A549 (cell line): ENCODE data around the gene MEGF10.

Experiments
- CBX2 ChIP-seq: fragments of 200-600 bp; sonication (generic); IDR thresholded peaks from 2 replicates; pipeline ENCODE4 v1.6.1; 2016; ENCODE audit warnings: low read depth, mild to moderate bottlenecking, borderline replicate concordance
- CTCF ChIP-seq: fragments of >200 bp; sonication (Bioruptor Twin); formaldehyde crosslinking; IDR thresholded peaks from 3 replicates; pipeline ENCODE4 v1.5.1; 2016
- EP300 ChIP-seq, 2 experiments: fragments of >200 bp; sonication (Bioruptor Twin); formaldehyde crosslinking; IDR thresholded peaks; 2 replicates in 1 of 2; 3 replicates in 1 of 2; pipeline ENCODE4 v1.6.1; 2016 to 2017
- JUN ChIP-seq, 2 experiments: fragments of >200 bp; sonication (Bioruptor Twin); formaldehyde crosslinking; IDR thresholded peaks; 2 replicates in 1 of 2; 3 replicates in 1 of 2; pipeline ENCODE4 v1.6.1; 2016 to 2017
- MAZ ChIP-seq: fragments of 150-350 bp; IDR thresholded peaks from 2 replicates; pipeline ENCODE4 v1.6.1; 2014; ENCODE audit warnings: antibody characterized with exemption, low read depth, low read length, borderline replicate concordance
- SREBF2 ChIP-seq: fragments of 450-650 bp; IDR thresholded peaks from 2 replicates; pipeline ENCODE4 v1.6.1; 2014; ENCODE audit warnings: mild to moderate bottlenecking, moderate library complexity

- no peak for TF ChIP-seq JUN (IDR thresholded peaks at IDR 0.05)
- no peak for TF ChIP-seq CBX2
- no peak for TF ChIP-seq CTCF
- no peak for TF ChIP-seq MAZ
- TF ChIP-seq SREBF2, result no peak
- no peak for TF ChIP-seq EP300 (IDR thresholded peaks at IDR 0.05)
These were observed 64.7 kb downstream of the MEGF10 start for GRCh38 chr5:127355337-127355736.
